Nephron (organoid): ENCODE measurements around the gene STARD10.
"Not testable (repeated sequence)": the region's sequence is repeated elsewhere in the genome, so short reads cannot be mapped to it uniquely, and the experiment has no call there.

ENCODE experiments used
- H3K27ac Mint-ChIP-seq, 3 experiments: 2 replicates each; pipeline ENCODE4 v1.8.0; 2020; ENCODE audit warnings: mixed read lengths in 3 of 3, mild to moderate bottlenecking in 2 of 3, moderate library complexity in 1 of 3
- H3K27me3 Mint-ChIP-seq: 2 replicates; pipeline ENCODE4 v1.8.0; 2021; ENCODE audit warnings: low read depth, mild to moderate bottlenecking, moderate library complexity, mixed read lengths
- H3K36me3 Mint-ChIP-seq: 2 replicates; pipeline ENCODE4 v1.8.0; 2020; ENCODE audit warnings: low read depth, mixed read lengths
- H3K4me1 Mint-ChIP-seq: 2 replicates; pipeline ENCODE4 v1.8.0; 2020; ENCODE audit warnings: mixed read lengths
- H3K4me3 Mint-ChIP-seq, 3 experiments: 2 replicates each; pipeline ENCODE4 v1.8.0; 2020; ENCODE audit warnings: mild to moderate bottlenecking in 3 of 3, mixed read lengths in 3 of 3, moderate library complexity in 2 of 3
- H3K9me3 Mint-ChIP-seq: 2 replicates; pipeline ENCODE4 v1.8.0; 2020; ENCODE audit warnings: mixed read lengths
- CTCF ChIP-seq, 3 experiments: fragments of 200-600 bp; sonication (generic); IDR thresholded peaks; one replicate each; pipeline ENCODE4 v1.5.0; 2021; ENCODE audit warnings: antibody characterized with exemption in 3 of 3; ENCODE audit not compliant: unreplicated experiment in 3 of 3

STARD10 gene

GRCh38 chr11:72793076-72793424, 797 bp downstream of the STARD10 start:
- no peaks in the 10 kb centered on the region for H3K27me3 Mint-ChIP-seq
- peaks cover 32% of the 10 kb centered on the region for H3K4me1 Mint-ChIP-seq
- H3K27ac Mint-ChIP-seq = peak overlapping the region; percentile 93 to 98 (median 97)
- H3K9me3 Mint-ChIP-seq = no peaks in the 10 kb centered on the region
- peak overlapping the region; percentile 97 for H3K4me3 Mint-ChIP-seq
- TF ChIP-seq CTCF (IDR thresholded peaks at IDR 0.05; ENCODE audit: unreplicated experiment in 3 of 3) = no peak
- H3K36me3 Mint-ChIP-seq = no peaks in the 10 kb centered on the region

GRCh38 chr11:72792437-72793021, 1.3 kb downstream of the STARD10 start:
- Mint-ChIP-seq H3K4me1 (peaks cover 32% of the 10 kb centered on the region), H3K4me3 (peak overlapping the region in 2 of 3 experiments; percentile 4 to 27), H3K27ac (peak overlapping the region in 2 of 3 experiments; percentile 93 to 98), H3K27me3 (peaks cover 3% of the 10 kb centered on the region), H3K36me3 (no peaks in the 10 kb centered on the region), H3K9me3 (no peaks in the 10 kb centered on the region)
- no peak for TF ChIP-seq CTCF (IDR thresholded peaks at IDR 0.05; ENCODE audit: unreplicated experiment in 3 of 3)

GRCh38 chr11:72791228-72791627, 2.6 kb downstream of the STARD10 start:
- not testable (repeated sequence) for H3K36me3 Mint-ChIP-seq, H3K27me3 Mint-ChIP-seq, H3K27ac Mint-ChIP-seq, H3K9me3 Mint-ChIP-seq, H3K4me3 Mint-ChIP-seq
- peaks cover 32% of the 10 kb centered on the region for H3K4me1 Mint-ChIP-seq

GRCh38 chr11:72789493-72790131, 4.2 kb downstream of the STARD10 start:
- peaks cover 29% of the 10 kb centered on the region for H3K4me1 Mint-ChIP-seq
- H3K27me3 Mint-ChIP-seq = peaks cover 3% of the 10 kb centered on the region
- TF ChIP-seq CTCF (IDR thresholded peaks at IDR 0.05; ENCODE audit: unreplicated experiment in 3 of 3) = no peak
- H3K4me3 Mint-ChIP-seq = no peak overlapping the region
- peak overlapping the region in 2 of 3 experiments; percentile 44 to 48 for H3K27ac Mint-ChIP-seq
- no peaks in the 10 kb centered on the region for H3K9me3 Mint-ChIP-seq
- H3K36me3 Mint-ChIP-seq = no peaks in the 10 kb centered on the region

GRCh38 chr11:72788241-72788640, 5.6 kb downstream of the STARD10 start:
- H3K4me3 Mint-ChIP-seq = no peak overlapping the region
- TF ChIP-seq CTCF (IDR thresholded peaks at IDR 0.05; ENCODE audit: unreplicated experiment in 3 of 3) = no peak
- no peak overlapping the region for H3K27ac Mint-ChIP-seq
- peaks cover 3% of the 10 kb centered on the region for H3K27me3 Mint-ChIP-seq
- H3K36me3 Mint-ChIP-seq = no peaks in the 10 kb centered on the region
- H3K9me3 Mint-ChIP-seq = no peaks in the 10 kb centered on the region
- H3K4me1 Mint-ChIP-seq = peaks cover 16% of the 10 kb centered on the region

- H3K4me3 Mint-ChIP-seq = no peak overlapping the region
- H3K4me1 Mint-ChIP-seq = peaks cover 16% of the 10 kb centered on the region
- no peaks in the 10 kb centered on the region for H3K36me3 Mint-ChIP-seq
- TF ChIP-seq CTCF (IDR thresholded peaks at IDR 0.05; ENCODE audit: unreplicated experiment in 3 of 3) = peak in 1 of 3 experiments; percentile 20
- peaks cover 3% of the 10 kb centered on the region for H3K27me3 Mint-ChIP-seq
- H3K9me3 Mint-ChIP-seq = no peaks in the 10 kb centered on the region
- peak overlapping the region in 1 of 3 experiments; percentile 57 for H3K27ac Mint-ChIP-seq
Measured at GRCh38 chr11:72787216-72788104, 6.4 kb downstream of the STARD10 start.
